ENCODE data around the gene TMEM86B. TPM values are rescaled to one million over a fixed set of nuclear protein-coding genes. Genes with fewer than 3 reads are reported as not detected.

The TMEM86B gene
- total RNA-seq, 4 donors from 2014 or later: 1.6 to 5.8 (median 2.9) TPM

GRCh38 chr19:55188625-55189024 is 39.9 kb downstream of the TMEM86B start:
- no peak for DNase-seq
- no peaks in the 10 kb centered on the region for H3K4me1 ChIP-seq
- no peaks in the 10 kb centered on the region for H3K36me3 ChIP-seq
- intact Hi-C loops (cut with DNase I): no loop called here
- H3K27me3 ChIP-seq: no peaks in the 10 kb centered on the region
- no peak for TF ChIP-seq POLR2A (IDR thresholded peaks at IDR 0.05)
- no peak for TF ChIP-seq CTCF (IDR thresholded peaks at IDR 0.05)
- 57 to 58% methylated on average over 8 of the region's 8 CpGs for WGBS, 2 donors
- H3K4me3 ChIP-seq (replicated peaks in 1 of 3): no peak overlapping the region
- H3K9me3 ChIP-seq: no peaks in the 10 kb centered on the region
- peak overlapping the region in 1 of 3 donors; percentile 3 for H3K27ac ChIP-seq

- no peak for DNase-seq
- intact Hi-C loops (cut with DNase I): no loop called here
- H3K9me3 ChIP-seq: no peaks in the 10 kb centered on the region
- no peak overlapping the region for H3K4me3 ChIP-seq (replicated peaks in 1 of 3)
- WGBS, 2 donors: 70 to 76% methylated on average over 2 to 8 of the region's 12 CpGs
- peaks cover 4% of the 10 kb centered on the region for H3K27me3 ChIP-seq
- no peak overlapping the region for H3K27ac ChIP-seq
- H3K36me3 ChIP-seq: no peaks in the 10 kb centered on the region
- no peaks in the 10 kb centered on the region for H3K4me1 ChIP-seq
- TF ChIP-seq CTCF (IDR thresholded peaks at IDR 0.05) (no peak), POLR2A (IDR thresholded peaks at IDR 0.05) (no peak)
These were observed 42.5 kb downstream of the TMEM86B start for GRCh38 chr19:55186080-55186479.

- TF ChIP-seq POLR2A (IDR thresholded peaks at IDR 0.05) (no peak), CTCF (IDR thresholded peaks at IDR 0.05) (no peak)
- H3K27ac ChIP-seq: no peak overlapping the region
- H3K9me3 ChIP-seq: no peaks in the 10 kb centered on the region
- DNase-seq: no peak
- peaks cover 36% of the 10 kb centered on the region for H3K27me3 ChIP-seq
- H3K4me1 ChIP-seq: peaks cover 4 to 15% of the 10 kb centered on the region in 2 donors
- intact Hi-C loops (cut with DNase I): no loop called here
- 62 to 65% methylated on average over 7 to 10 of the region's 20 CpGs for WGBS, 2 donors
- no peaks in the 10 kb centered on the region for H3K36me3 ChIP-seq
- no peak overlapping the region for H3K4me3 ChIP-seq (replicated peaks in 1 of 3)
These were observed 46.8 kb downstream of the TMEM86B start for GRCh38 chr19:55181740-55182139.

- DNase-seq: peak; percentile 21 to 29
- H3K27me3 ChIP-seq: peaks cover 52% of the 10 kb centered on the region
- H3K36me3 ChIP-seq: no peaks in the 10 kb centered on the region
- H3K4me3 ChIP-seq (replicated peaks in 1 of 3): no peak within 1 kb of the TSS
- H3K9me3 ChIP-seq: no peaks in the 10 kb centered on the region
- peaks cover 4 to 15% of the 10 kb centered on the region in 2 donors for H3K4me1 ChIP-seq
- H3K27ac ChIP-seq: no peak within 1 kb of the TSS
- intact Hi-C loops (cut with DNase I): no loop called here
- TF ChIP-seq POLR2A (IDR thresholded peaks at IDR 0.05): no peak
- TF ChIP-seq CTCF (IDR thresholded peaks at IDR 0.05): no peak
- WGBS, 2 donors: 2% methylated on average over 37 to 44 of the region's 68 CpGs
These were observed 48.7 kb downstream of the TMEM86B start, which contains the start of gene SYT5 for GRCh38 chr19:55179606-55180484. TSS of gene SYT5 (minus strand) at chr19:55180289. CDS start at chr19:55179041, 1,248 bp downstream.

All from thyroid gland (tissue), 4 donors.